ENCODE results near the gene B3GNT3. TPM values are rescaled to one million over a fixed set of nuclear protein-coding genes. Genes with fewer than 3 reads are reported as not detected.

Gene B3GNT3
- total RNA-seq, 6 experiments from 2014 or later: not detected

GRCh38 chr19:17834350-17835181 lies 39.6 kb downstream of the B3GNT3 start:
- Mint-ChIP-seq H3K27ac (no peak overlapping the region), H3K4me3 (no peak overlapping the region), H3K4me1 (ENCODE audit: low read depth) (no peaks in the 10 kb centered on the region), H3K36me3 (ENCODE audit: low read depth) (no peaks in the 10 kb centered on the region), H3K27me3 (ENCODE audit: insufficient read depth) (peaks cover 16% of the 10 kb centered on the region), H3K9me3 (no peaks in the 10 kb centered on the region)
- DNase-seq: no peak
- peak; percentile 40 for TF ChIP-seq CTCF (IDR thresholded peaks at IDR 0.05)

GRCh38 chr19:17835182-17836006 lies 40.5 kb downstream of the B3GNT3 start:
- Mint-ChIP-seq H3K9me3 (no peaks in the 10 kb centered on the region), H3K4me3 (no peak overlapping the region), H3K36me3 (ENCODE audit: low read depth) (no peaks in the 10 kb centered on the region), H3K27me3 (ENCODE audit: insufficient read depth) (peaks cover 15% of the 10 kb centered on the region), H3K4me1 (ENCODE audit: low read depth) (no peaks in the 10 kb centered on the region), H3K27ac (no peak overlapping the region)
- no peak for TF ChIP-seq CTCF (IDR thresholded peaks at IDR 0.05)
- DNase-seq: no peak

- no peak overlapping the region for H3K4me3 Mint-ChIP-seq
- no peaks in the 10 kb centered on the region; the same call in 1 of the 2 replicates for H3K4me1 Mint-ChIP-seq (ENCODE audit: low read depth)
- no peak for DNase-seq
Observed at GRCh38 chr19:17836530-17836929, 41.6 kb downstream of the B3GNT3 start.

GRCh38 chr19:17837972-17838371 lies 43.0 kb downstream of the B3GNT3 start:
- no peaks in the 10 kb centered on the region for H3K9me3 Mint-ChIP-seq
- H3K4me3 Mint-ChIP-seq: no peak overlapping the region
- no peak for DNase-seq
- H3K4me1 Mint-ChIP-seq (ENCODE audit: low read depth): no peaks in the 10 kb centered on the region; the same call in 1 of the 2 replicates
- H3K36me3 Mint-ChIP-seq (ENCODE audit: low read depth): no peaks in the 10 kb centered on the region
- peaks cover 7% of the 10 kb centered on the region for H3K27me3 Mint-ChIP-seq (ENCODE audit: insufficient read depth)
- no peak overlapping the region for H3K27ac Mint-ChIP-seq
- no peak for TF ChIP-seq CTCF (IDR thresholded peaks at IDR 0.05)

More at GRCh38 chr19:17836530-17836929, 41.6 kb downstream of the B3GNT3 start:
- no peak for TF ChIP-seq CTCF (IDR thresholded peaks at IDR 0.05)
- no peaks in the 10 kb centered on the region for H3K9me3 Mint-ChIP-seq
- H3K36me3 Mint-ChIP-seq (ENCODE audit: low read depth): no peaks in the 10 kb centered on the region
- peaks cover 12% of the 10 kb centered on the region for H3K27me3 Mint-ChIP-seq (ENCODE audit: insufficient read depth)
- no peak overlapping the region for H3K27ac Mint-ChIP-seq

GRCh38 chr19:17840019-17840418 lies 45.1 kb downstream of the B3GNT3 start:
- no peak for DNase-seq
- Mint-ChIP-seq H3K27ac (no peak overlapping the region), H3K4me3 (no peak overlapping the region), H3K36me3 (ENCODE audit: low read depth) (no peaks in the 10 kb centered on the region), H3K27me3 (ENCODE audit: insufficient read depth) (peaks cover 7% of the 10 kb centered on the region), H3K4me1 (ENCODE audit: low read depth) (no peaks in the 10 kb centered on the region; the same call in 1 of the 2 replicates), H3K9me3 (no peaks in the 10 kb centered on the region)
- TF ChIP-seq CTCF (IDR thresholded peaks at IDR 0.05): no peak

All from HFFc6 (cell line).